ENCODE data around the gene BCAR3.

- TF ChIP-seq CTCF (IDR thresholded peaks at IDR 0.05) (no peak), POLR2A (IDR thresholded peaks at IDR 0.05) (no peak), POLR2AphosphoS5 (IDR thresholded peaks at IDR 0.05) (no peak)
These were observed 35.3 kb upstream of the BCAR3 start for GRCh38 chr1:93716941-93717368.

All from prostate gland (tissue), 2 donors.